PFSK-1 (cell line): ENCODE measurements around the gene ARF1.

Experiments
- FOXP2 ChIP-seq: optimal IDR thresholded peaks from 2 replicates; pipeline ENCODE3; 2011; ENCODE audit warnings: borderline replicate concordance, control low read depth, inconsistent platforms; ENCODE audit not compliant: insufficient read depth; ENCODE audit errors: extremely low read length, extremely low read depth
- POLR2AphosphoS5 ChIP-seq: IDR thresholded peaks from 2 replicates; pipeline ENCODE4 v1.6.1; 2012; ENCODE audit warnings: low read depth, mild to moderate bottlenecking, control low read depth, low read length, moderate library complexity
- SIN3A ChIP-seq: IDR thresholded peaks from 2 replicates; pipeline ENCODE4 v1.6.1; 2012; ENCODE audit warnings: mild to moderate bottlenecking, low read length, moderate library complexity, borderline replicate concordance; ENCODE audit not compliant: insufficient read depth
- TAF1 ChIP-seq: IDR thresholded peaks from 2 replicates; pipeline ENCODE4 v1.6.1; 2012; ENCODE audit warnings: low read length, control low read depth, borderline replicate concordance; ENCODE audit not compliant: insufficient read depth
- TF ChIP-seq, protein P1 (sequence below), 2 experiments: IDR thresholded peaks; 2 replicates each; pipeline versions ENCODE4 v1.6.1 to v1.8.0; 2011 to 2012; ENCODE audit warnings: low read depth in 2 of 2, low read length in 2 of 2, control low read depth in 1 of 2, inconsistent platforms in 1 of 2, mild to moderate bottlenecking in 1 of 2, moderate library complexity in 1 of 2; ENCODE audit not compliant: insufficient read depth in 1 of 2

ARF1 gene

DNA sequence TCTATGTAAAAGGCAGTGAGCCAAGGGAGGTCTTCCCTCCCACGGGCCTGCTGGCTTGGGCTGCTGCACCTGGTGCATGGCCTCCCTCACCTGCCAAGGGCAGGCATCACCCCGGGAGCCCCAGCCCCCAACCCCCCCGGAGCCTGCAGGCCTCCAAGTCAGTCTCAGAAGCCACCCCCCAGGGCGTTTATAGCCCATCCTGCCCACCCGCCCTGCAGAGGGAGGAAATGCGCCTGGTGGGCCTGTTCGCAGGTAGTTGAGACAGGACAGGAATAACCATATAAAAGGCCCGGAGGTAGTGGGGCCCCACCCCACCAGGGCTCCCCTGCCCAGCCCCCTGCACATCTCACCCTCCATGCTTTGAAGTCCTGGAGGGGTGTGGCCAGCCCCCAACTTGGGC, 18.2 kb upstream of the ARF1 start:
- no peak for TF ChIP-seq SIN3A
- no peak for TF ChIP-seq POLR2AphosphoS5
- no peak for TF ChIP-seq TAF1
- no peak for TF ChIP-seq FOXP2
- TF ChIP-seq, protein P1, sequence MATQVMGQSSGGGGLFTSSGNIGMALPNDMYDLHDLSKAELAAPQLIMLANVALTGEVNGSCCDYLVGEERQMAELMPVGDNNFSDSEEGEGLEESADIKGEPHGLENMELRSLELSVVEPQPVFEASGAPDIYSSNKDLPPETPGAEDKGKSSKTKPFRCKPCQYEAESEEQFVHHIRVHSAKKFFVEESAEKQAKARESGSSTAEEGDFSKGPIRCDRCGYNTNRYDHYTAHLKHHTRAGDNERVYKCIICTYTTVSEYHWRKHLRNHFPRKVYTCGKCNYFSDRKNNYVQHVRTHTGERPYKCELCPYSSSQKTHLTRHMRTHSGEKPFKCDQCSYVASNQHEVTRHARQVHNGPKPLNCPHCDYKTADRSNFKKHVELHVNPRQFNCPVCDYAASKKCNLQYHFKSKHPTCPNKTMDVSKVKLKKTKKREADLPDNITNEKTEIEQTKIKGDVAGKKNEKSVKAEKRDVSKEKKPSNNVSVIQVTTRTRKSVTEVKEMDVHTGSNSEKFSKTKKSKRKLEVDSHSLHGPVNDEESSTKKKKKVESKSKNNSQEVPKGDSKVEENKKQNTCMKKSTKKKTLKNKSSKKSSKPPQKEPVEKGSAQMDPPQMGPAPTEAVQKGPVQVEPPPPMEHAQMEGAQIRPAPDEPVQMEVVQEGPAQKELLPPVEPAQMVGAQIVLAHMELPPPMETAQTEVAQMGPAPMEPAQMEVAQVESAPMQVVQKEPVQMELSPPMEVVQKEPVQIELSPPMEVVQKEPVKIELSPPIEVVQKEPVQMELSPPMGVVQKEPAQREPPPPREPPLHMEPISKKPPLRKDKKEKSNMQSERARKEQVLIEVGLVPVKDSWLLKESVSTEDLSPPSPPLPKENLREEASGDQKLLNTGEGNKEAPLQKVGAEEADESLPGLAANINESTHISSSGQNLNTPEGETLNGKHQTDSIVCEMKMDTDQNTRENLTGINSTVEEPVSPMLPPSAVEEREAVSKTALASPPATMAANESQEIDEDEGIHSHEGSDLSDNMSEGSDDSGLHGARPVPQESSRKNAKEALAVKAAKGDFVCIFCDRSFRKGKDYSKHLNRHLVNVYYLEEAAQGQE (IDR thresholded peaks at IDR 0.05; ENCODE audit: insufficient read depth in 1 of 2, low read depth in 2 of 2, low read length in 2 of 2), result no peak

- no peak for TF ChIP-seq TAF1
- TF ChIP-seq FOXP2, result no peak
- TF ChIP-seq POLR2AphosphoS5, result no peak
- TF ChIP-seq, protein P1 (IDR thresholded peaks at IDR 0.05; ENCODE audit: insufficient read depth in 1 of 2, low read depth in 2 of 2, low read length in 2 of 2), result no peak
- no peak for TF ChIP-seq SIN3A
These were observed 17.6 kb upstream of the ARF1 start for GRCh38 chr1:228064741-228065542.

DNA sequence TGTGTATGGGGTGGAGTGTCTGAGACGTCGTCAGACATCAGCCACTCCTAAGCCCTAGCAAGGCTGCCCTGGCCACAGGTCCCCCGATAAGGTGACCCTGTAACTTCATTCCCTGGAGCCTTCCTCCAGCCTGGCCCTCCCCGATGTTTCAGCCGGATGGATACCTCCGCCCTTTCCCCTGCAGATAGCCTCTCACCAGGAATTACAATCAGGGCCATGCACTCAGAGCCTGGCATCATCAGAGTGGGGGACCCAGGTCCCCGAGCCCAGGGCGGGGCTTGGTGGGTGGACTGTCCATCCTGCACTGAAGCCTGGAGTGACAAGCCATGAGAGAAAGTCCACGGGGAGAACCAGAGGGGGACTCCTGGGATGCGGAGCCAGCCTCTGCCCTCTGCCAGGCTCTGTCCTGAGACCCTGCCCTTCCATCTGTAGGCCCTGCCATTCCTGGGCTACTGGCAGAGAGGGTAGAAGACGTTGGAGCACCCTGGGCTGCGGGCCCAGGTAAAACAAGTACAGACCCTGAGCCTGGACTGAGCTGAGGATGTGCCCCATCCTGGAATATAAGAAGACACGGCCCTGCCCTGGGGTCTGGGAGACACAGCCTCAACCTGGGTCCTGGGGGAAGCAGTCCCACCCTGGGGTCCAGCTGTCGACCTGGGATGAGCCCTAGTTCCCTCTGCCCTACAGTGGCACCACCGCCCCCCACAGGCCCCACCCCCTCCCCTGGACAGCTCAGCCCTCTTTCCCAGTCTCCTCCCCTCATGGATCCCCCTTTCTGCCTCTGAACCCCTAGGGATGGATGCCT, 16.8 kb upstream of the ARF1 start:
- TF ChIP-seq FOXP2 (no peak), TAF1 (no peak), POLR2AphosphoS5 (no peak), SIN3A (no peak)
- TF ChIP-seq, protein P1 (IDR thresholded peaks at IDR 0.05; ENCODE audit: insufficient read depth in 1 of 2, low read depth in 2 of 2, low read length in 2 of 2), result no peak

- TF ChIP-seq POLR2AphosphoS5 (no peak), TAF1 (no peak), FOXP2 (no peak), SIN3A (no peak)
- TF ChIP-seq, protein P1 (IDR thresholded peaks at IDR 0.05; ENCODE audit: insufficient read depth in 1 of 2, low read depth in 2 of 2, low read length in 2 of 2), result no peak
These were observed 16.1 kb upstream of the ARF1 start for GRCh38 chr1:228066416-228066815.
